ENCODE data around the gene DGKA. TPM values are rescaled to one million over a fixed set of nuclear protein-coding genes. Genes with fewer than 3 reads are reported as not detected.

Gene DGKA
- total and polyA plus RNA-seq, 2 of the 4 experiments (the other 2 are of a cell fraction), result 71.9 to 75.1 TPM

DNA sequence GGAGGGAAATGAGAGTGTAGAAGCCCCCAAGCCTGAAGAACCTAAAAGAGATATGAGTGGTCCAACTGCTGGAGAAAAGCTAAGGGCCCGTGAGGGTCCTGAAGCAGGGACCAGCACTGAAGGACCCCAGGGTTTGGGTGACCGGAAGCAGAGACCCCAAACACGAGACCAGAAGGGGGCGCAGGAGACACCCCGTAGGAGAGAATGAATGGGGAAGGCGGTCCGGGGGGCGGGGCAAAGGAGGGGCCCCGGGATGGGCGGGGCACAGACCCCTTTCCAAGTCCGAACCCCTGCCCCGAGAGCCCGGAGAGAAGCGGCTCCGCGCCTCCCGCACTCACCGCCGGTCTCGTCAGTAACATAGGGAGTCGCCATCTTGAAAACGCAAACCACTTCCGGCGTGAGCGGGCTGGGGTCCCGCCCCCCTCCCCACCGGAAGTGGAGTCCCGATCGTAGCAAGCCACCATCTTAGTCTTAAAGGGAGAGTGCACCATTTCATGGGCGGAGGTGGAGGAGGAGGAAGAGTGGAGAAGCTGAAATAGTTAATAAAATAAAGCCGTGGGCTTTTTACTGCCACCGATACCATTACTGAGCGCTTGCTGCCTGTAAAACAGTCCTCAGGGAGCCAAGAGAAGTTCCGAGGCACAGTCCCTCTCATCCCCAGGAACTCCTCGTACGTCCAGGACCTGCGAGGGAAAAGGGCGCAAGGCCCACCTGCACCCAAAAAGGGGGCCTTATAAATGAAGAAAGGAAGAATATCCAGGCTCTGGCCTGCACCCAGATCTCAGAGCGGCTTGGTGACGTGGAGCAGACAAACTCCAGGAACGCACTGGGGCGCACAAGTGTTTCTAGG lies 4.0 kb upstream of the DGKA start (continued):
- TF ChIP-seq, protein P1, sequence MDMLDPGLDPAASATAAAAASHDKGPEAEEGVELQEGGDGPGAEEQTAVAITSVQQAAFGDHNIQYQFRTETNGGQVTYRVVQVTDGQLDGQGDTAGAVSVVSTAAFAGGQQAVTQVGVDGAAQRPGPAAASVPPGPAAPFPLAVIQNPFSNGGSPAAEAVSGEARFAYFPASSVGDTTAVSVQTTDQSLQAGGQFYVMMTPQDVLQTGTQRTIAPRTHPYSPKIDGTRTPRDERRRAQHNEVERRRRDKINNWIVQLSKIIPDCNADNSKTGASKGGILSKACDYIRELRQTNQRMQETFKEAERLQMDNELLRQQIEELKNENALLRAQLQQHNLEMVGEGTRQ (IDR thresholded peaks at IDR 0.05; ENCODE audit: low read depth, low read length), result no peak
- no peak for TF ChIP-seq RFX5 (IDR thresholded peaks at IDR 0.05; ENCODE audit: low read depth, low read length)
- 0 out of 2 replicates have a peak, but pooled peaks have one; percentile 31 for TF ChIP-seq MXI1 (IDR thresholded peaks at IDR 0.05; ENCODE audit: borderline replicate concordance, low read depth, low read length)

Data from IMR-90 (cell line).